Peyer's patch (tissue), 4 donors: ENCODE data around the gene CLRN3. TPM values are rescaled to one million over a fixed set of nuclear protein-coding genes. Genes with fewer than 3 reads are reported as not detected.

Experiments used
- DNase-seq, 3 donors: peaks; one replicate each; pipeline ENCODE4 v3.0.0-alpha.2; 2017 to 2019
- H3K27ac ChIP-seq, 4 donors: fragments of 200-600 bp; sonication (generic); one replicate each; pipeline ENCODE4 v1.5.1; 2016 to 2019
- H3K27me3 ChIP-seq, 2 donors: fragments of 200-600 bp; sonication (generic); one replicate each; pipeline ENCODE4 v1.5.1; 2019
- H3K36me3 ChIP-seq, 3 donors: fragments of 200-600 bp; sonication (generic); one replicate each; pipeline ENCODE4 v1.5.1; 2016 to 2019
- H3K4me1 ChIP-seq, 4 donors: fragments of 200-600 bp; sonication (generic); one replicate each; pipeline ENCODE4 v1.5.1; 2016 to 2019
- H3K4me3 ChIP-seq, 4 donors: fragments of 200-600 bp; sonication (generic); 1 replicate in 3 of 4; 2 replicates in 1 of 4; pipeline ENCODE4 v1.5.1; 2016 to 2019; ENCODE audit warnings: mild to moderate bottlenecking in 1 of 4
- H3K9me3 ChIP-seq, 4 donors: fragments of 200-600 bp; sonication (generic); one replicate each; pipeline ENCODE4 v1.5.1; 2016 to 2019; ENCODE audit warnings: mild to moderate bottlenecking in 1 of 4
- POLR2A ChIP-seq, 2 donors: fragments of 450-650 bp; IDR thresholded peaks; one replicate each; pipeline ENCODE4 v1.5.1; 2017; ENCODE audit warnings: antibody characterized with exemption in 2 of 2, mild to moderate bottlenecking in 2 of 2, moderate library complexity in 2 of 2
- total RNA-seq, 4 donors: library from RNA; depleted of rRNA; stranded (reverse); fragments of >200 nt; gene quantifications; one replicate each; pipeline ENCODE4 v1.1.0, GENCODE V29; 2016
- TF ChIP-seq, protein P1 (sequence below), 6 experiments: fragments of 450-650 bp in 4 of 6; fragments of 200-600 bp in 2 of 6; sonication (generic) in 1 of 6; IDR thresholded peaks; one replicate each; pipeline ENCODE4 v1.5.1; 2017 to 2019; ENCODE audit warnings: antibody characterized with exemption in 6 of 6, mild to moderate bottlenecking in 3 of 6, moderate library complexity in 1 of 6

CLRN3 gene
- total RNA-seq, 4 donors from 2014 or later: 7.4 to 215 (median 109) TPM

DNA sequence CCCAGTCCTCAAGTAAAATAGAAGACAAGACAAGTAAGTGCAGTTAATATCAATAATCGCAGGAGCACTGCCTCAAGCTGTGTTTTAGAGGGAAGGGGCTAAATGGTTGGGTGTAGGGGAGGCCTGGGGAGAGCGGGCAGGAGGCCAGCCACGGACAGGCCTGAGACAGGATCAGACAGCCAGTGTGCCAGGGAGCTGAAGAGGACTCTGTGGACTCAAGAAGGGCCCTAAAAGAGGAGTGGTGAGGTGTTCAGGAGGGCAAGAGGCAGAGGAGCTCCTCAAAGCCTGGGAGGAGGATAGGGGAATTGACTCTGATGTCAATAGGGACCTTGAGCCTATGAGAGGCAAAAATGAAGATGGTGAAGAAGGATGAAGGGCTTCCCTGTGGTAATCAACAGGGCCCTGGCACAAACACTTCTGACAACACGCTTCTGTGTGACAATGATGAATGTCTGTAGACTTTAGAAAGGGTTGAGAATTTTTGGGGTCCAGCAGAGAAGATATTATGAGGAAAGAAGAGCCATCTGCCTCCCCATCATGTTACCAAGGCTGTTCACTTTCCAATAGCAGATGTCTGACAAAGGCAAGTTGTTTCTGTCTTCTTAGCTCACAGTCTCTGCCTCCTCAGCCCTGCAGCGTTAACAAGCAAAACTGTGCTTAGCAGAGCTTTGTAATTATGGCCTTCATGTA, 11.7 kb upstream of the CLRN3 start:
- peak in 1 of 3 donors; percentile 6 for DNase-seq
- no peaks in the 10 kb centered on the region for H3K9me3 ChIP-seq
- H3K36me3 ChIP-seq: no peaks in the 10 kb centered on the region
- H3K27ac ChIP-seq: no peak overlapping the region
- TF ChIP-seq POLR2A (IDR thresholded peaks at IDR 0.05): no peak
- TF ChIP-seq, protein P1, sequence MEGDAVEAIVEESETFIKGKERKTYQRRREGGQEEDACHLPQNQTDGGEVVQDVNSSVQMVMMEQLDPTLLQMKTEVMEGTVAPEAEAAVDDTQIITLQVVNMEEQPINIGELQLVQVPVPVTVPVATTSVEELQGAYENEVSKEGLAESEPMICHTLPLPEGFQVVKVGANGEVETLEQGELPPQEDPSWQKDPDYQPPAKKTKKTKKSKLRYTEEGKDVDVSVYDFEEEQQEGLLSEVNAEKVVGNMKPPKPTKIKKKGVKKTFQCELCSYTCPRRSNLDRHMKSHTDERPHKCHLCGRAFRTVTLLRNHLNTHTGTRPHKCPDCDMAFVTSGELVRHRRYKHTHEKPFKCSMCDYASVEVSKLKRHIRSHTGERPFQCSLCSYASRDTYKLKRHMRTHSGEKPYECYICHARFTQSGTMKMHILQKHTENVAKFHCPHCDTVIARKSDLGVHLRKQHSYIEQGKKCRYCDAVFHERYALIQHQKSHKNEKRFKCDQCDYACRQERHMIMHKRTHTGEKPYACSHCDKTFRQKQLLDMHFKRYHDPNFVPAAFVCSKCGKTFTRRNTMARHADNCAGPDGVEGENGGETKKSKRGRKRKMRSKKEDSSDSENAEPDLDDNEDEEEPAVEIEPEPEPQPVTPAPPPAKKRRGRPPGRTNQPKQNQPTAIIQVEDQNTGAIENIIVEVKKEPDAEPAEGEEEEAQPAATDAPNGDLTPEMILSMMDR (IDR thresholded peaks at IDR 0.05): no peak
- peaks cover 0 to 24% (median 8%) of the 10 kb centered on the region in 4 donors for H3K4me1 ChIP-seq
- no peak overlapping the region for H3K4me3 ChIP-seq
- H3K27me3 ChIP-seq: no peaks in the 10 kb centered on the region

DNA sequence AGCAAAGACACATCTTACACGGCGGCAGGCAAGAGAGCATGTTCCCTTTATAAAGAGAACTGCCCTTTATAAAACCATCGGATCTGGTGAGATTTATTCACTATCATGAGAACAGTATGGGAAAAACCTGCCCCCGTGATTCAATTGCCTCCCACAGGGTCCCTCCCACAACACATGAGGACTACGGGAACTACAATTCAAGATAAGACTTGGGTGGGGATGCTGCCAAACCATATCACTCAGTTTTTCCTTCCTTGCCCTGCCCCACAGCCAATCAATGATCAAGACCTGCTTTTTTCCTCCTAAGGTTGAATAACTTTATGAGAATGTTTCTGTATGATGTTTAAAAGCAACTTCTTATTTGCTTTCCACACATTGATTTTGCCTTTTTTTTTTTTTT, 11.0 kb upstream of the CLRN3 start:
- DNase-seq: no peak
- H3K4me1 ChIP-seq: peaks cover 0 to 24% (median 8%) of the 10 kb centered on the region in 4 donors
- H3K27ac ChIP-seq: no peak overlapping the region
- no peak for TF ChIP-seq POLR2A (IDR thresholded peaks at IDR 0.05)
- TF ChIP-seq, protein P1 (IDR thresholded peaks at IDR 0.05): no peak
- no peaks in the 10 kb centered on the region for H3K27me3 ChIP-seq
- H3K4me3 ChIP-seq: no peak overlapping the region
- no peaks in the 10 kb centered on the region for H3K9me3 ChIP-seq
- H3K36me3 ChIP-seq: no peaks in the 10 kb centered on the region

DNA sequence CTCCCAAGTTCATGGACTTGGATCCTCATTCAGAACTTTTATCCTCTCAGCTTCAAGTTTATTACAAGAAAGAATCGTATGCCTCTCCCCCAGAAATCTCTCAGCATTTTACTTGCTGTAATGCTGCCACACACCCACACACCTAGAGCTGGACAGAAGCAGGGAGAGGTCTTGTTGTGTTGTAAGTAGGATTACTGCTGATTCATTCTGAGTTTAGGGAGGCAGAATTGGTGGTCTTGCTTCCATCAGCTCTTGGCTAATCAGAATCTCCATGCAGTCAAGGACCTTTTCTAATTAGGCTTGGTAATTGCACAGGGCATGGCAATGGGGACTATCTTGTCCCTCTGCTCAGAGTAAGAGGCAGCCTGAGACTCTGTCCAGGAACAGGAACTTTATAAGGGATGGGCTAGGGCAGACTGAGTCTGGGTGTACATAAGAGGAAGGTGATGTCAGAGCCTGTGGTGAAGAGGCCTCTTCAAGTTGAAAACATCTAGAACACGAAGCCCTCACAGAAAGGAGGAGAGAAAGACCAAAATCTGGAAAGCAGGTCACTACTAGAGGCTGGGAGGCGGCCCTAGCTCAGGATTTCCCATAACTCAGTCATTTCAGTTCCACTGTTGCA, 7.1 kb upstream of the CLRN3 start:
- Histone ChIP-seq H3K4me1 (no peaks in the 10 kb centered on the region), H3K4me3 (no peak overlapping the region), H3K36me3 (no peaks in the 10 kb centered on the region), H3K27ac (peak overlapping the region in 2 of 4 donors; percentile 39 to 66), H3K9me3 (no peaks in the 10 kb centered on the region), H3K27me3 (no peaks in the 10 kb centered on the region)
- TF ChIP-seq, protein P1 (IDR thresholded peaks at IDR 0.05): no peak
- TF ChIP-seq POLR2A (IDR thresholded peaks at IDR 0.05): no peak
- DNase-seq: peak in 1 of 3 donors; percentile 2

DNA sequence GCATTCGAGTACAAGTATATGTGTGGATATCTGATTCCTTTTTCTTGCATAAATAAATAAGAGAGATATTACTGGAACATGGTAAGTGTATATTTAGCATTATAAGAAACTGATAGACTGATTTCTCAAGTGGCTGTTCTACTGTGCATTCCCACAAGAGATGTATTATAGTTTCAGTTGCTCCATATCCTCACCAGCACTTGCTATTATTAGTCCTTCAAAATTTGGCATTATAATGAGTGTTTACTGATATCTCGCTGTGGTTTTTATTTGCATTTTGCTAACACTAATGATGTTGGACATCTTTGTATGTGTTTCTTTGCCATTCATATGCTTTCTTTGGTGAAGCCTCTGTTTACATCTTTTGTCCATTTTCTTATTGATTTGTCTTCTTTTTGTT, 4.4 kb upstream of the CLRN3 start:
- H3K4me1 ChIP-seq: no peaks in the 10 kb centered on the region
- H3K36me3 ChIP-seq: no peaks in the 10 kb centered on the region
- H3K27me3 ChIP-seq: no peaks in the 10 kb centered on the region
- DNase-seq: no peak
- no peak overlapping the region for H3K4me3 ChIP-seq
- H3K27ac ChIP-seq: no peak overlapping the region
- TF ChIP-seq, protein P1 (IDR thresholded peaks at IDR 0.05): no peak
- no peak for TF ChIP-seq POLR2A (IDR thresholded peaks at IDR 0.05)
- H3K9me3 ChIP-seq: no peaks in the 10 kb centered on the region

DNA sequence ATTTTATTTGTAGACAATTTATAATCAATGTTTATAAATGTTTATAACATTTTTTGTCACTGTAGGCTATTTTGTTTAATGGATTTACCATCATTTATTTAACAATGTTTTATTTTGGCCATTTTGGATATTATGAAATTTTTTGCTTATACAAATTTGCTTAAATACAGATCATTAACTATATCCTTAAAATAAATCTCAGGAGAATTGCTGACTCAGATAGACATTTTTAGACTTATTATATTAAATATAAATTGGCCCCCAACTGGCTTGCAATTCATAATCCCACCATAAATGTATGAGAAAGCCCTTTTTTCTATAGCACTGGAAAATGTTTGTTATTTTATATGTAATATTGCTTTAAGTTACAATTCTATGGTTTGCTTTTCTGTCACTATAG, 3.8 kb upstream of the CLRN3 start:
- Histone ChIP-seq H3K4me1 (no peaks in the 10 kb centered on the region), H3K27me3 (no peaks in the 10 kb centered on the region), H3K9me3 (no peaks in the 10 kb centered on the region), H3K4me3 (no peak overlapping the region), H3K27ac (no peak overlapping the region), H3K36me3 (no peaks in the 10 kb centered on the region)
- TF ChIP-seq, protein P1 (IDR thresholded peaks at IDR 0.05): no peak
- TF ChIP-seq POLR2A (IDR thresholded peaks at IDR 0.05): no peak
- DNase-seq: no peak
